RCC 7860 (cell line): ENCODE results near the gene SYCP2L.
"Not testable (repeated sequence)": the region's sequence is repeated elsewhere in the genome, so short reads cannot be mapped to it uniquely, and the experiment has no call there.

ENCODE experiments used
- DNase-seq: peaks from one replicate; pipeline ENCODE4 v3.0.0-alpha.2; 2015; ENCODE audit warnings: low spot score
- FAIRE-seq: peaks from 2 replicates; lab custom pipeline; 2012; peaks lifted over from hg19 to GRCh38; lab: Jason Lieb, UNC

SYCP2L gene

DNA sequence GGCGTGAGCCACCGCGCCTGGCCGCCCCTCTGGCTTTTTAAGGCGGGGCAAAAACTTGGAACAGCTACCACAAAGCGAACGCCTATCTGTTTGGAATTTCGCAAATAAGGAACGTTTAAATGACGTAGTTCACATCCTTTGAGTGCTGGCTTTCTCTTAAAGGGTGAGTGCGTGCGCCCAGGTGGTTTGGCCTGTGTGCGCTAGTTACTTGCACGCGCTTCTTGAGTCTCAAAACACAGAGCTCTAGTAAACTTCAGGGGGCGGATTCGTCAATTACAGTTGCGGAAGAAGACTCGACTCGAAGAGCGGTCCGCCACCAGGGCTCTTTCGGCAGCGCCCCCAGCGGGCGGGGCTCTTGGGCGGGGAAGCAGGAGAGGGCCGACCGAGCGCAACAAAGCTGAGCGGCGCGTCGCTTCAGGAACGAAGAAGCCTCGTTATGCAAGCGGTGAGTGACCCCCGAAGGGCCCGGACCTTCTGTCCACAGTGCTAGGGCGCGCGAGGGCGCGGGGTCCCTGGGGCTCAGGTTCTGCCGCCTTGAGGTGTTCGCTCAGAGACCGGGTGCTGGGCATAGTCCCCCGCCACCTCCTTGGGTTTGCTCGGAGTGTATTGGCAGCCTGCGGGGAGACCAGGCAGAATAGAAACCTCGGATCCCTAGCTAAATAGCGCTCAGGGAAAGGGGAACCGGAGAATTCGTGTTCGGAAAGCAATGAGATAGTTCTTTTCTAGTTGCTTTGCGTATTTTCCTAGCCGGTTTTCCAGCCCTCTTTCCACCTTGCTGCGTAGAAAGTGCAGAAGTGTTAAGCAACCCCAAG is at the start of gene SYCP2L:
SYCP2L (plus strand) TSS at position 362 of the 812 bp plus-strand sequence; CDS start at position 437, 75 bp downstream.
- FAIRE-seq, result no peak
- peak; percentile 36 for DNase-seq

DNA sequence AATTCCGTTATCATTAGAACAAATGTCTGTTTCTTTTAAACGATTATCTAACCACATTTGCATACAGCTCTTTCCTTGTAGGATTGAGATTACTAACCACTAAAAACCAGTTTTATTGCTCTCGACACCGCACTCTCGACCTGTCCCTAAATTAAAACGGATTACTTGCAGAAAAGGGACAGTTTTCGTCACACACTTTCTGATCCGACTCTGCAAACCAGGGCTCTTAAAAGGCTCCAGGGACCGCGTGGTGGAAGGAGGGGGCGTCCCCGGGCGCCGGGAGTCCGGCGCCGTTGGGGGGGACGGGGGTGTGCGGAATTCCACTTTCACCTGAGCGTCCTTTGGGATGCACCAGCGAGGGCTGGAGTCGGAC is 49.2 kb upstream of the SYCP2L start:
- no peak for DNase-seq
- no peak for FAIRE-seq

DNA sequence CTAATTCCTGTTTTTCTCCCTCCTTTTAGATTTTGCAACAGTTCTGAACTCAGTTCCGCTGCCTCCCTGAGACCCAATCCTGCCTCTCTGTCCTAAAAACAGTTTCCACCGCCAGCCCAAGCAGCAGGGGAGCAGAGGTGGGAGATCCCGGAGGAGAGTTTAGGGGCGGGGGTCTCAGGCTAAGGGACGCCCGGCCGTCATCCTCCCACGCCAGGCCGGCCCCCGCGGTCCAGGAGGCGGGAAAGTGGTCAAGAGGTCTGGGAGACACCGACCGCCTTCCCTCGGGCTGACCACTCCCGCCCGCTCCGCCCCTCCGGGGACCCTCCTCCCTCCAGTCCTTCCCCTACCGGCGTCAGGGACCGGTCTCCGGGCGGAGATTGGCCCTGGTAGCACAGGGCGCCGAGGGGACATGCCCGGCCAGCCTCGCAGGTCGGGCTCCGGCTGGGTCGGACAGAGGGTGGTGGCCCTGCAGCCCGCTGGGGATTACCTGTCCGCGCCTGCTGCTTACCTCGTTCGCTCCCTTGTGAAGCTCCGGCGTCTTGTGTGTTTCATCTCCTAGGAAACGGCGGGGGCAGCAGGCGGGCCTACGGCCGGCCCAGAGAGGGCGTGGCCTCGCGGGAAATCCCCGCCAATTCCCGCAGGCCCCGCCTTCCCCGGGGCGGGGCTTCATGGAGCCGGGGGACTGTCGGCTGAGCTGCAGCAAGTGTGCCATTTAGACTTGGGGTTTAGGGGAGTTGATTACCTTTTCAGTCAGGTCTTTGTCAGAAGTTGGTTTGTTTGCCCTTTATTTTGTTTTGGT is 48.7 kb upstream of the SYCP2L start, which contains the start of gene MAK:
MAK (minus strand) TSS at position 545 of the 799 bp plus-strand sequence. CDS start 7,891 bp downstream, outside the sequence.
- FAIRE-seq (peak; percentile 52), DNase-seq (peak; percentile 75)

DNA sequence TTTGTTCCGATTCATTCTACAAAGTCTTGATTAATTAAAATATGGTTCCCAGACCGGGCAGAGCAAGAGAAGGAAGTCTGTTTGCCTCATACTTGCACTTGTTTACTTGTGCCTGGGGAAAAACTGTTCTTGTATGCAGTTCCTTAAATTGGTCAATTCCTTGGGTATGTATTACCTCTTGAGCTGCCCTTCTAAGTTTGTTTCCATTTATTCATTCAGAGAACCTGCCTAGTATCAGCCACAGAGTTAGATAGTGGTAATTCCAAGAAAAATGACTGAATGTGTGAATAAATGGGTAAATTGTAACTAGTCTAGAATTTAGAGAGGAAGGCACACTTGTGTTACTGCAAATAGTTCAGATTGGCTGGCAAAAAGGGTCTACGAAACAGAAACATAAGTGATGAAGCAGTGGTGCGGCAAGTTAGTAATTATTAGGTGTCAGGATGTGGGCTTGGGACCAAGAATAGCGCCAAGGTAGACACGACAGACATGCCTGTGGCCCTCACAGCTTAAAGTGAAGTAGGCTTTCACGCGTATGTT is 48.0 kb upstream of the SYCP2L start:
- FAIRE-seq (no peak), DNase-seq (no peak)

DNA sequence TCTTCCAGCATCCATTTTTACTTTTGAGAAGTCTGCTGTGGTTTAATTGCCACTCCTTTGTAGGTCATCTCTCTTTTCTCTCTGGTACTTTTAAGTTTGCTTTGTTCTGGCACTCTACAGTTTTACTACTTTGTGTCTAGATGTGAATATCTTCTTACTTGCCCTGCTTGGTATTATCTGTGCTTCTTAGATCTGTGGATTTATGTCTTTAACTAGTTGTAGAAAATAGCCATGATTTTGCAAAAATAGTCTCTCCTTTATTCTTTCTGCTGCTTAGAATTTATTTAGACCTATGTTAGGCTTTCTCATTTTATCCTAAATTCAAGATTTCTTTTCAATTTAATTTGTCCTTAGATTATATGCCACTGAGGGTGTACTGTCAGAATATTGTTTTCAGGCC is 43.3 kb upstream of the SYCP2L start:
- FAIRE-seq (no peak), DNase-seq (no peak)

DNA sequence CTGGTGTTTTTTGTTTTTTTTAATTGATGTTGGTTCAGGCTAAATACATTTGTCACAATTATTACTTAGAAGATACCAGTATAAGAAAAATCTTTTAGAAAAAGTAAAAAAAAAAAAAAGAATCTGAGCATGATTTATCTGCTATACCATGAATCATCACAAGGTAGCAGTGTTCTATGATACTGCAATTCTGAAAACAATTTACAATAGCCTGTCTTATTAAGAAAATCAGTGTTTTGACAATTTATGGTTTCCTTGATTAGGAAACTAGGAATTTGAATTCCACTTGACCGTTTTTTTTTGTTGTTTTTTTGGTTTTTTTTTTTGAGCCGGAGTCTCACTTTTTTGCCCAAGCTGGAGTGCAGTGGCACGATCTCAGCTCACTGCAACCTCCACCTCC is 39.2 kb upstream of the SYCP2L start:
- peak; percentile 40 for FAIRE-seq
- DNase-seq, result no peak

DNA sequence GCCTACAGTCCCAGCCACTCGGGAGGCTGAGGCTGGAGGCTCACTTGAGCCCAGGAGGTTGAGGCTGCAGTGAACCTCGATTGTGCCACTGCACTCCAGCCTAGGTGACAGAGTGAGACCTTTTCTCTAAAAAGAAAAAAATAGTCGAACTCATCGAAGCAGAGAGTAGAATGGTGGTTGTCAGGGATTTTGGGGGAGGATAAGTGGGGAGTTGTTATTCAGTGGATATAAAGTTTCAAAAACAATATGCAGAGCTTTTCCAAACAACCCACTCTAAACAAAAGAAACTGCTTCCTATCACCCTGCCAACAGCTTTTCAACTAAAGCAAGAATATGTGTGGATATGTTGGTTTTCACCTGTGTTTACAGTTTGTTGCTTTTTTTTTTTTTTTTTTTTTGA is 37.0 kb upstream of the SYCP2L start:
- no peak for DNase-seq
- FAIRE-seq, result no peak

DNA sequence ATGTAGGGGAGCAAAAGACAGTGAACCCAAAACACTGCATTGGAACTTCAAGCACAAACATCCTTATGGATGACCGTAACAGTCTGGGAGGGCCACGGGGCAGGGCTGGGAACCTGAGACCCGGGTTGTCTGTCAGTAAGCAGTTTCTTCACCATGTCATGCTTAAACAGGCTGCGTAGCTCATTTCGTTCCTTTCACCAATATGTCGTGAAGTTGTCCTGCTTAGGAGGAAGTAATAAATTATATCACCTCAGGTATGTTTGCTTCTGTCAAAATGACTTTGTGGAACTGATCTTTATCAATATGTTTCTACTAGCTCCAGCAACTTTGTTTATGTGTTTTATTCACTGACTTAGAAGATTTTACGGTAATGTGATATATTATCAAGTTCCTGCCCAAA is 36.1 kb upstream of the SYCP2L start:
- FAIRE-seq, result no peak
- no peak for DNase-seq

DNA sequence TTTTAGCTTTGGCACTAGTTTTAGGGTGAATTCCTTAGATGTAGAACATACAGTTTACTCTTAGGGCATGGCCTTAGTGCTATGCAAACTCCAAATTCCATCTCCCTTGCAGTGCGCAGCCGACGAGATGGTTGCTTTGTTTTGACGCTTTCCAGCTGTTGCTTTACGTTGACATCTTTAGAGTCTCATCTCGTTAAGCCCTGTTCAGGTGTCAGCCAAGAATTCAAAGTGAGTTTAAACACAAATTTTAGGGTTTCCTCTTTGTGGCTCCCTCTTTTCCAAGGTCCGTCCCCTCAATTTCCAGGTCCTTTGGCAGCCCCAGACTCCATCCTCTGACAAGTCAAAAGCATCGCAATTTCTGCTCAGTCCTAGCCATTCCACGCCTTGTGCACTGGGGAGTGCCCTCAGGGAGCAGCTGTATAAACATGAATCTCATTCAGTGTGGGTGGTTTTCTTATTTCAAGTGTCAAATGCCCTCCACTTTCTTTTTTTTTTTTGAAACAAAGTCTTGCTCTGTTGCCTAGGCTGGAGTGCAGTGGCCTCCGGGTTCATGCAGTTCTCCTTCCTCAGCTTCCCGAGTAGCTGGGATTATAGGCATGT is 34.4 kb upstream of the SYCP2L start:
- no peak for FAIRE-seq

DNA sequence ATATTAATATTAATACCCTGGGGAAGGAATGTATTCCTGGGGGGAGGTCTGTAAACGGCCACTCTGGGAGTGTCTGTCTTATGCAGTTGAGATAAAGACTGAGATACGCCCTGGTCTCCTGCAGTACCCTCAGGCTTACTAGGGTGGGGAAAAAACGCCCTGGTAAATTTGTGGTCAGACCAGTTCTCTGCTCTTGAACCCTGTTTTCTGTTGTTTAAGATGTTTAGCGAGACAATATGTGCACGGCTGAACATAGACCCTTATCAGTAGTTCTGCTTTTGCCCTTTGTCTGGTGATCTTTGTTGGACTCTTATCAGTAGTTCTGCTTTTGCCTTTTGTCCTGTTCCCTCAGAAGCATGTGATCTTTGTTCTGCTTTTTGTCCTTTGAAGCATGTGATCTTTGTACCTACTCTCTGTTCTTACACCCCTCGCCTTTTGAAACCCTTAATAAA is 33.0 kb upstream of the SYCP2L start:
- FAIRE-seq, DNase-seq: not testable (repeated sequence)

More for the DNA sequence above, 34.4 kb upstream of the SYCP2L start:
- no peak for DNase-seq

DNA sequence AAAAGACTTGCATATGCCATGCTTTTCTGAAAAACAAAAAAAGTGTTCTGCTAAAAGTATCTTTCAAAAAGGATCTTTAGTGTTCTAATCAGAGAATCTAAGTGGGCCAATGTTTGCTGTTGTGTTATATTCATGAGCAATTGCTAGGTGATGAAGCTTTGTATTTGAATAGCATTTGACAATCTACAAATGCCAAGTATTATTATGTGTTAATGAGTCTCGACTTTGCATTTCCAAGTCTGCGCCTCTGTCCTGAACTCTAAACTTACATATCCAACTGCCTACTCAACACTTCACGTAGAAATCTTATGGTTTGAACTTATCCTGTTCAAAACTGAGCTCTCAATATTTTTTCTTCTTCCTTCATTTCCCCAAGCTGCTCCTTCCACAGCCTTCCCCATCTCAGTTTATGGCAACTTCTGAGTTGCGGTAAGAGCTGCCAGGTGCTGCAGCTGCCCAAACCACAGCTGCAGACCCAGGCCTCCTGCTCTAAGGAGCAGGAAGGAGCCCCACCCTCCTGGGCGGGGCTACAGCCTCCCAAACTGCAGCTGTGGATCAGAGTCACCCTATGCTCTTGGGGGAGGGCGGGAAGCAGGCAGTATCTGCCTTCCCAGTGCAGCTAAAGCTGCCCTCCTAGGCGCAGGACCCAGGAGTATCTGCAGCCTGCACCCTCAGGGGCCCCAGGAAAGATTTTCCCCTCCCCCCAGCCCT is 31.8 kb upstream of the SYCP2L start:
- no peak for DNase-seq
- no peak for FAIRE-seq

DNA sequence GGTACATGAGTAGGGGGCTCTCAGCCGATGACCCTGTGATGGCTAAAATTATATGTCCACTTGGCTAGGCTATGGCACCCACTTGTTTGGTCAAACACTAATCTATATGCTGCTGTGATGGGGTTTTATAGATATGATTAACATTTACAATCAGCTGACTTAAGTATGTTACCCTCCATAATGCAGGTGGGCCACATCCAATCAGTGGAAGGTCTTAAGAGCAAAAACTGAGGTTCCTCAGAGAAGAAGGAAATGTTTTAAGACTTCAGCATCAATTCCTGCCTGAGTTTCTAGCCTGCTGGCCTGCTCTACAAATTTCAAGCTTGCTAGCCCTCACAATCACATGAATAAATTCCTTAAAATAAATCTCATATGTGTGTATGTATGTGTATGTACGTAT is 29.6 kb upstream of the SYCP2L start:
- no peak for DNase-seq
- no peak for FAIRE-seq

DNA sequence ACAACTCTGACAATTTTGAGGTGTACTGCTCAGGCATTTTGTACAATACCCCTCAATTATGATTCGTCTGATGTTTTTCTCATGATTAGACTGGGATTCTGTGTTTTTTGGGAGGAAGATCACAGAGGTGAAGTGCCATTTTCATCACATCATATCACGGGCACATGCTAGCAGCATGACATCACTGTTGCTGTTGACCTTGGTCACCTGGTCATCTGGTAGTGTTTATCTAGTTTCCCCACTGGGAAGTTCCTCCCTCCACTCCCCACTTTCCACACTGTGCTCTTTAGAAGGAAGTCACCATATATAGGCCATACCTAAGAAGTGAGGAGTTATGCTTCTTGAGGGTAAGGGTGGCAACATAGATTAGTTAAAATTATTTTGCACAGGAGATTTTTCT is 25.8 kb upstream of the SYCP2L start:
- DNase-seq (no peak), FAIRE-seq (no peak)

DNA sequence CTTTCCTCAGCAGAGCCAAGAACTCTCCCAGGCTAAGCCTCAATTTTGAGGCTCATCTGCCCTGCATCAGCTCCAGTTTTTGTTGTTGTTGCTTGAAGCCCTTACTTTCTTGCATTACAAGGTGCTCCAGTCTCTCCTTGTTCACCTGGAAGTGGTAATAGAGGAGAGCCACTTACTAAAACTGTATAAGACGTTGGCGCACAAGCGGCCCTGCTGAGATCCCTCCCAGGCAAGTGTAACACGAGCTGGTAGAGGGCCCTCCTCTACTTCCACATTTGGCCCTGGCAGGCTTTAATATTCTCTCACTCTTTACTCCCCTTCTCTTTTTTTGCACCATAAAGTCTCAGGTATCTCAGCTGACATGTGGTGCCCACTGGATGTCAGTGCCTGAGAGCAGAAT is 24.5 kb upstream of the SYCP2L start:
- FAIRE-seq (no peak), DNase-seq (no peak)

DNA sequence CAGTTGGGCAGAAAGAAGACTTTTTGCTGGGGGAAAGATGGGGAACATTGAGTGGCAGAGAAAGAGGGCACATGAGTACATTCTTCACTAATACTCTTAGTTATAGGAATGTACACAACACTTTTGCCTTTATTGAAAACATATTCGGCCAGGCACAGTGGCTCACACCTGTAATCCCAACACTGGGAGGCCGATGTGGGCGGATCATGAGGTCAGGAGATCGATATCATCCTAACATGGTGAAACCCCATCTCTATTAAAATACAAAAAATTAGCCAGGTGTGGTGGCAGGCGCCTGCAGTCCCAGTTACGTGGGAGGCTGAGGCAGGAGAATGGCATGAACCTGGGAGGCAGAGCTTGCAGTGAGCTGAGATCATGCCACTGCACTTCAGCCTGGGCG is 23.8 kb upstream of the SYCP2L start:
- DNase-seq, FAIRE-seq: not testable (repeated sequence)

DNA sequence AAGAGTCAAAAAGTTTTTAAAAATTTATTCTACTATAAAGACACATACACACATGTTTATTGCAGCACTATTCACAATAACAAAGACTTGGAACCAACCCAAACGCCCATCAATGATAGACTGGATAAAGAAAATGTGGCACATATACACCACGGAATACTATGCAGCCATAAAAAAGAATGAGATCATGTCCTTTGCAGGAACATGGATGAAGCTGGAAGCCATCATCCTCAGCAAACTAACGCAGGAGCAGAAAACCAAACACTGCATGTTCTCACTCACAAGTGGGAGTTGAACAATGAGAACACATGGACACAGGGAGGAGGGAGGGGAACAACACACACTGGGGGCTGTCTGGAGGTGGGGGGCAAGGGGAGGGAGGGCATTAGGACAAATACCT is 20.1 kb upstream of the SYCP2L start:
- not testable (repeated sequence) for FAIRE-seq, DNase-seq

DNA sequence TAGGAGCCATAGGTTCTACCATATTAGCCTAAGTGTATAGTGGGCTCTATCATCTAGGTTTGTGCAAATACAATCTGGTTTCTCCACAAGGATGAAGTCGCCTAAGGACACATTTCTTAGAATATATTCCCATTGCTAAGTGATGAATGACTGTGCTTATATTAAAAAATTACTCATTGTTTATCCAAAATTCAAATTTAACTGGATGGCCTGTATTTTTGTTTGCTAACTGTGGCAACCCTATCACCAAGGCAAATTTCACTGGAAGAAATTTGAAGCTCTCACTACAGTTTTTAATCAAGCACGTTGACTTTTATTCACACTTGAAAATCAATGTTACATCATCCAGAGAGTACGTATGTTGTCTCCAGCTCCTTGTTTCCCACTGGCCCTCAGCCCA is 18.9 kb upstream of the SYCP2L start:
- DNase-seq (no peak), FAIRE-seq (no peak)

DNA sequence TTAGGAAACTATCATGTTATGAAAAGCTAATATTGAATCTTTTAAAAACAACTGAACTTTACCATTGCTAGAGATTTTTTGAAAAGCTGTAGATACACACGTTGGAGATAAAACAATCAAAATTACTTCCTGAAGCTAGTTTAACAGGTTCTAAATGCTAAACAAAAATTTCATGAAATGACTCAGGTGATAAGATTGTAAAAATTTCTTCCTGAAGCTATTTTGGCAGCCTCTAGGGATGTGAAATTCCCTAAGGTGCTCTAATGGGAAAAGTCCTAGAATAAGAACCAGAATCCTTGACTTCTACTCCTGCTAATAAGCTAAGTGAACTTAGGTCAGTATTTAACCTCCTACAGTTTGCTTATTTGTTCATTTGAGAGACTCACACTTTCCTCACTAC is 13.5 kb upstream of the SYCP2L start:
- DNase-seq, result no peak
- no peak for FAIRE-seq

DNA sequence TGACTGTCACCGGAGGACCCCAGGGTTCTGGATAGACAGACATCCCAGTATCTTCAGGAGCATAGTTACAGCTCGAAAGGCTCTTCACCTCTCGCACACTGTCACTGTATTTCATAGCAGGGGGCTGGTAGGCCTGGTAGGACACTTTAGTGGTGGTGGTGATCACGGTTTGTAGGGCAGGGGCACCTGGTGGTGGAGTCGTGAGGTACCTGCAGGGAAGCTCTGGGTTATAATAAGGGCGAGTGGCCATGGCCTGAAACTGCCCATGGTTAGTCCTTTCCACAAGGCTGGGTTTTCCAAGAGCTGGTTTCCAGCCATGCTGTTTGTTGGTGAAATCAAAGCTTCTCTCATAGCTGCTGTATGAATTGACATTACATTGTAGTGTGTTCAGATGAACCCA is 12.6 kb upstream of the SYCP2L start:
- DNase-seq, result no peak
- no peak for FAIRE-seq

DNA sequence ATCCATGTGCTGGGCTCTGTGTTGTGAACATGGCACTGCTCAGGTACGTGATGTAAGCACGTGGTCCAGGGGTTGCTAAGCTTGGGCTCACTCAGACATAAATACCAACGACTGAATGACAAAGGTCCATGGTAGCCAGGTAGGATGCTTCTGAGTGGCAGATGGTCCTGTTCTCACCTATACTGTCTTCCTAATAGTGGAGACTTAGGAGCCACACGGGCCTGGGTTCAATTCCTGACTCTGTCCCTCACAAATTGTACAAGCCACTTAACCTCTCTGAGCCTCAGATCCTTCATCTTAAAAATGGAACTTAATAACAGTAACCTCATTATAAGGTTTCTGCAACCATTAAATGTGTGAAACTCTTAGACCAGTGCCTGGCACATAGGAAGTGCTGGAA is 11.8 kb upstream of the SYCP2L start:
- DNase-seq (no peak), FAIRE-seq (no peak)

DNA sequence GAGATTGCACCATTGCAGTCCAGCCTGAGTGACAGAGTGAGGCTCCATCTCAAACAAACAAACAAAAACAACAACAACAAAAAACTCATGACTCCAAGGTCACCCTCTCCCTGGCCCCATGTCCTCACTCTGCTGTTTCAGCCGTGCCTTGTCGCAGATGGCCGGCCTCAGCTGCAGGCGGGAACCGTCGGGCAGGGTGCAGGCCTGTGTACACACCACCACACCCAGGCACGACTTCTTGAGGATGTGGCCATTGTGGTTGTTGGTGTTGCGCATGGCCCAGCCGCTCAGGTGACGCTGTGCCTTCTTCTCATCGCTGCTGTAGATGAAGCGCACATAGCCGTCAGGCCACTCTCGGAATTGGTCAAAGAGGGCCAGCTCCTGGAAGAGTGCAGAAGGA is 9.8 kb upstream of the SYCP2L start:
- FAIRE-seq, result no peak

More for the DNA sequence above, 9.8 kb upstream of the SYCP2L start:
- no peak for DNase-seq
